Adrenal gland (tissue), 12 donors: ENCODE results near the gene L3MBTL2. TPM values are rescaled to one million over a fixed set of nuclear protein-coding genes. Genes with fewer than 3 reads are reported as not detected.

Source experiments
- DNase-seq, 7 donors: peaks; one replicate each; pipeline ENCODE4 v3.0.0-alpha.2; 2019 to 2020
- H3K27ac ChIP-seq, 5 donors: fragments of 200-600 bp; sonication (generic) in 4 of 5; 1 replicate in 3 of 5; 2 replicates in 2 of 5; pipeline versions ENCODE4 v1.5.1 to v1.8.0; 2016 to 2020; ENCODE audit warnings: mild to moderate bottlenecking in 1 of 5
- H3K27me3 ChIP-seq: fragments of 200-600 bp; 2 replicates; pipeline ENCODE4 v1.8.0; 2021
- H3K36me3 ChIP-seq, 2 donors: fragments of 200-600 bp; replicated peaks in 1 of 2; 1 replicate in 1 of 2; 2 replicates in 1 of 2; pipeline versions ENCODE4 v1.5.1 to v1.8.0; 2018 to 2022
- H3K4me1 ChIP-seq, 2 donors: fragments of 200-600 bp; replicated peaks in 1 of 2; 1 replicate in 1 of 2; 2 replicates in 1 of 2; pipeline versions ENCODE4 v1.5.1 to v1.8.0; 2018 to 2021
- H3K4me3 ChIP-seq, 4 donors: fragments of 200-600 bp; sonication (generic) in 3 of 4; one replicate each; pipeline ENCODE4 v1.5.1; 2016 to 2018
- H3K9me3 ChIP-seq, 3 donors: fragments of 200-600 bp; sonication (generic) in 1 of 3; replicated peaks in 1 of 3; 1 replicate in 2 of 3; 2 replicates in 1 of 3; pipeline versions ENCODE4 v1.5.1 to v1.8.0; 2016 to 2021
- CTCF ChIP-seq, 6 experiments: fragments of 450-650 bp in 4 of 6; fragments of 200-600 bp in 2 of 6; sonication (generic) in 1 of 6; IDR thresholded peaks; 1 replicate in 5 of 6; 2 replicates in 1 of 6; pipeline versions ENCODE4 v1.5.1 to v1.8.0; 2016 to 2021; ENCODE audit warnings: antibody characterized with exemption in 6 of 6, mild to moderate bottlenecking in 2 of 6, moderate library complexity in 1 of 6
- POLR2A ChIP-seq, 2 donors: fragments of 450-650 bp; IDR thresholded peaks; one replicate each; pipeline ENCODE4 v1.6.1; 2017; ENCODE audit warnings: antibody characterized with exemption in 2 of 2, mild to moderate bottlenecking in 2 of 2, moderate library complexity in 1 of 2
- WGBS, 4 donors: extraction: QIAGEN DNeasy Blood & Tissue Kit in 2 of 4; methylation state at CpG; one replicate each; pipeline versions ENCODE4 v1.1.5 to v1.1.7; 2013 to 2017; 5-methylcytosine and 5-hydroxymethylcytosine counted together
- intact Hi-C, 2 donors: fragments of 100-400 bp; cut with DNase I; formaldehyde crosslinking; loops; one replicate each; pipeline versions ENCODE4 v1.14.1 to v1.15.0; 2022 to 2023
- polyA plus RNA-seq, 3 donors: library from polyadenylated mRNA; stranded (reverse); fragments of 200-250 nt in 2 of 3; fragments of 350-450 nt in 1 of 3; fragmentation: Illumina TruSeq in 1 of 3; extraction: RNeasy Lipid Tissue Mini Kit (QIAGEN cat#74804) in 1 of 3; gene quantifications; one replicate each; pipeline ENCODE4 v1.2.3, GENCODE V29; 2013 to 2014
- total RNA-seq, 9 donors: library from RNA; depleted of rRNA in 4 of 9; stranded (reverse); fragments of >200 nt in 4 of 9; fragments of 120-200 nt in 1 of 9; fragmentation: NEBNext Ultra II Directional in 1 of 9; extraction: Animal tissue kit (Norgen Biotek cat#: 25700) in 1 of 9; gene quantifications; one replicate each; pipeline versions ENCODE4 v1.1.0 to v1.2.4, GENCODE V29; 2013 to 2023
- donor health status: healthy with polysubstance abuse.
- donor health status: Bipolar disorder and iron deficiency.
- donor health status: DM: yes; HTN: yes; CAD: no.
- donor health status: DM: no; HTN: no; CAD: no.
- donor health status: DM: no; HTN: no; CAD: no.
- donor health status: DM: yes; HTN: yes; CAD: no.

The L3MBTL2 gene
- total and polyA plus RNA-seq, 12 donors, result 16.1 to 31.9 (median 22.9) TPM

- H3K36me3 ChIP-seq, result no peaks in the 10 kb centered on the region
- H3K27me3 ChIP-seq, result no peaks in the 10 kb centered on the region
- WGBS, 4 donors, result 2 to 6% (median 3%) methylated on average over 9 of the region's 9 CpGs
- DNase-seq, result peak in 4 of 7 donors; percentile 41 to 56 (median 46)
- TF ChIP-seq POLR2A (IDR thresholded peaks at IDR 0.05) (no peak), CTCF (IDR thresholded peaks at IDR 0.05) (peak in 2 of 6 experiments; percentile 7 to 15)
- no peaks in the 10 kb centered on the region for H3K9me3 ChIP-seq
- peak overlapping the region in 2 of 4 donors; percentile 55 to 79 for H3K4me3 ChIP-seq
- peak overlapping the region in 1 of 5 donors; percentile 6 for H3K27ac ChIP-seq
- peaks cover 0 to 15% of the 10 kb centered on the region in 2 donors for H3K4me1 ChIP-seq
- intact Hi-C loops, result no loop called here
These were observed 7.0 kb upstream of the L3MBTL2 start for GRCh38 chr22:41198027-41198580.

- TF ChIP-seq CTCF (IDR thresholded peaks at IDR 0.05), result no peak
- TF ChIP-seq POLR2A (IDR thresholded peaks at IDR 0.05), result no peak
- Histone ChIP-seq H3K27me3 (no peaks in the 10 kb centered on the region), H3K9me3 (no peaks in the 10 kb centered on the region), H3K27ac (no peak overlapping the region), H3K36me3 (no peaks in the 10 kb centered on the region), H3K4me1 (peaks cover 7 to 22% of the 10 kb centered on the region in 2 donors), H3K4me3 (no peak overlapping the region)
- no peak for DNase-seq
- 61 to 70% (median 70%) methylated on average over 10 of the region's 10 CpGs for WGBS, 4 donors
- intact Hi-C loops, result loop anchor here in 1 of 2 donors (10.0 kb wide), 1 partner anchor 56 kb away; no protein-coding TSS in a partner anchor
These were observed 4.0 kb upstream of the L3MBTL2 start for GRCh38 chr22:41201141-41201540.

- DNase-seq, result no peak
- Histone ChIP-seq H3K4me3 (no peak overlapping the region), H3K27me3 (no peaks in the 10 kb centered on the region), H3K36me3 (no peaks in the 10 kb centered on the region), H3K27ac (no peak overlapping the region), H3K4me1 (peaks cover 9 to 13% of the 10 kb centered on the region in 2 donors), H3K9me3 (no peaks in the 10 kb centered on the region)
- intact Hi-C loops, result loop anchor here in 1 of 2 donors (10.0 kb wide), 1 partner anchor 58 kb away; no protein-coding TSS in a partner anchor
- TF ChIP-seq CTCF (IDR thresholded peaks at IDR 0.05) (no peak), POLR2A (IDR thresholded peaks at IDR 0.05) (no peak)
- 79 to 94% (median 84%) methylated on average over 2 of the region's 2 CpGs for WGBS, 4 donors
These were observed 2.0 kb upstream of the L3MBTL2 start for GRCh38 chr22:41203118-41203517.

- H3K9me3 ChIP-seq, result no peaks in the 10 kb centered on the region
- H3K27me3 ChIP-seq, result no peaks in the 10 kb centered on the region
- intact Hi-C loops, result loop anchor here in 1 of 2 donors (10.0 kb wide), 1 partner anchor 59 kb away; no protein-coding TSS in a partner anchor
- DNase-seq, result no peak
- no peak overlapping the region for H3K4me3 ChIP-seq
- no peaks in the 10 kb centered on the region for H3K36me3 ChIP-seq
- H3K4me1 ChIP-seq, result peaks cover 9% of the 10 kb centered on the region in 2 donors
- no peak overlapping the region for H3K27ac ChIP-seq
- TF ChIP-seq POLR2A (IDR thresholded peaks at IDR 0.05), result no peak
- no peak for TF ChIP-seq CTCF (IDR thresholded peaks at IDR 0.05)
- 59 to 68% (median 64%) methylated on average over 6 of the region's 6 CpGs for WGBS, 4 donors
These were observed 1.0 kb upstream of the L3MBTL2 start for GRCh38 chr22:41204066-41204465.
